TTC549 (cell line): ENCODE results near the gene NTS.
A peak's percentile ranks its signal among the peaks of the same experiment; 100 is the strongest.

ENCODE experiments used
- FAIRE-seq: peaks from 2 replicates; lab custom pipeline; 2012; peaks lifted over from hg19 to GRCh38; lab: Jason Lieb, UNC

Gene NTS

DNA sequence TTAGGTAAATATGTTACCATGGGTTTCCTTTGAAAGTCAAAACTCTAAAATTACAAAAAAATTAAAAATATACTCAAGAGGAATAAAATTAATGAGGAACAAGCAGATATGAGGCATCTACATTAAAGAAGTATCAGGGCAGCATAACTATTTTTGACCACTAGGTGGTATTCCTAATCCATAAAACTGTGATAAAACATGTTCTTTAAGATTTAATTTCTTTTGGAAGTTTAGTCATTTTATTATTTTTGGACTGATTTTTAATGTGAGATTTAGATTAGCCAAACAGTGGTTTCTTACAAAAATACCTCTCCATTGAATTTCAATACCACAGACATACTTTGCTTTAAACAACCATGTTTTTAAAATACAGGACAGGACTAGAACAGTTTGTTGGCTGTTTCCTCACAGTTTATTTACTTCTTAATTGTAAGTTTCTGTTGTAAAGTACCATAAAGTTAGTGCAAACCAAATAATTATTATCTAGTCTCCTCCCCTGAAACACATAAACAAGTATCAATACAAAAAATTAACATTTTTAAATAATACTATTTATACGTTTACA is 49.8 kb downstream of the NTS start:
- peak; percentile 84 for FAIRE-seq

DNA sequence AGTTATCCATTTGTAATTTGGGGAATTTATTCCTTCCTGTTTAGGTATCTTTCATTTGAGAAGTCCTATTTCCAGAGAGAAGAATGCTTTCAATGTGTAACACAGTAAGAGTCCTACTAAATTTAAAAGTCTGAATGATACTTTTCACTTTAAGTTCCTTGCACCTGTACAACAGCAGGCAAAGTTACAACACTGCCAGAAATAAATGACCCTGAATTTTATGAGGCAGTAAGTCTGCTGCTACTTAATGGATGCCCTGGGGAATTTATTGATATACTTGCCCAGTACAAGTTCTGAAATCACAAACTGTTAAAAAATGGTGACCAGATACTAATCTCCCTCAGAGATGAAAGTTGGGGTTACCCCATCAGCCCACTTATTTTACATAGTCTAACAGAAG is 53.1 kb downstream of the NTS start:
- no peak for FAIRE-seq
